HG03196 (cell line): ENCODE results near the gene TAF6L.
A peak's percentile ranks its signal among the peaks of the same experiment; 100 is the strongest.
"Not testable (repeated sequence)": the region's sequence is repeated elsewhere in the genome, so short reads cannot be mapped to it uniquely, and the experiment has no call there.

Experiments
- ATAC-seq: cut with Tn5 transposase; IDR thresholded peaks from one replicate; pipeline ENCODE4 v1.9.1; 2021; ENCODE audit not compliant: unreplicated experiment

TAF6L gene

DNA sequence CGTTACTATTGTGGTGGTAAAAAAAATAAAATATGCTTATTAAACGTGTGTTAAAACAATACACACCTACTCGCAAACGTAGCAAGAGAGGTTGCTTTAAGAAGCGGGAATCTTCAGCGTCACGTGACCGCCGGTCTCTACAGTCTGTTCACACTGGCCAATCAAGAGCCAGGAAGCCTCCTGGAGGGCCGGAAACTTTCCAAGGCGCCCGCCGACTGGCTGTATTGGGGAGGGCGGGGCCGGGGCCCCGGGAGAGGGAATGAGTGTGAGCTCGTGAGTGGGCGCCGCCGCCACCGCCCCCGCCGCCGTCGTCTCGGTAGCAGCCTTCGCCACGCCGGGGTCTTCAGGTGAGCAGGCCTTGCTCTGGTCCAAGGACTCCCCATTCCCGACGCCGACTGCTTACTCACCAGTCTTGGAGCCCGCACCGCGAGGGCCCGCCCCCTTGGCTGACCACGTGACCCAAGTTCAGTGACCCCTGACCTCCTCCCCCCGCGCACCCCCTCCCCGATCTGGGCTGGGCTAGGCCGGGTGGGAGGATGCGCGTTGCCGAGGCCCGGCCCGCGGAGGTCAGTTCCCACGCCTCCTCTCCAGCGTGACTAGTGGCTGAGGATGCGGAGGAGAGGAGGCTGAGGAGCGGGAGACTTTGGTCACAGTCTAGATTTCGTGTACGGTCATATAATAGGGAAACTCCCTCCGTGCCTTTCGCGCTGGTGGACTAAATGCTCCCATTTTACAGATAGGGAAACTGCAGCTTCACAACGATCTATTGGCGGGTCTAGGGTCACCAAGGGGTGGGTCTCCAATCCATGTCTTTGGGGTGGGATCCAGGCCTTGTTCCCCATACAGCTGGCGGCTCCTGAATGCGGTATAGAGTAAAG is at the start of gene TAF6L:
TAF6L (plus strand) TSS at position 253 of the 878 bp plus-strand sequence. CDS start 4,388 bp downstream, outside the sequence.
- peak; percentile 70 for ATAC-seq

GRCh38 chr11:62721994-62722393 is 49.2 kb upstream of the TAF6L start:
- no peak for ATAC-seq

GRCh38 chr11:62724171-62724570 is 47.0 kb upstream of the TAF6L start:
- ATAC-seq, result no peak

DNA sequence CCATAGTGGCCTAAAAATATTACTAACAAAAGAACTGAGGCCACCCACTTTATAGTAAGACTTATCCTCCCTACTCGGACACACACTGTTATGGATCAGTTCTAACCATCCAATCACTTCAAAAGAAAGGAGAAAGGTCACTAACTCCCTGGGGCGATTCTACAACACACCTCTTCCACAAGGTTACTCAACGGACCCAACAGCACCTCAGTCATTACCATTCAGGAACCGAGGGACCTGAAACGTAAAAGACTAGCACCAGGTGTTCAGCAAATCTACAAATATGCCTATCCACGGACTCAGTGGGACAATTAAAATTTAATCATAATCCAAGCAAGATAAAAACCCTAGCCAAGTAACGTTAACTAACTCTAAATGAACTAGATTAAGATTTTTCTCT is 45.5 kb upstream of the TAF6L start:
- no peak for ATAC-seq

DNA sequence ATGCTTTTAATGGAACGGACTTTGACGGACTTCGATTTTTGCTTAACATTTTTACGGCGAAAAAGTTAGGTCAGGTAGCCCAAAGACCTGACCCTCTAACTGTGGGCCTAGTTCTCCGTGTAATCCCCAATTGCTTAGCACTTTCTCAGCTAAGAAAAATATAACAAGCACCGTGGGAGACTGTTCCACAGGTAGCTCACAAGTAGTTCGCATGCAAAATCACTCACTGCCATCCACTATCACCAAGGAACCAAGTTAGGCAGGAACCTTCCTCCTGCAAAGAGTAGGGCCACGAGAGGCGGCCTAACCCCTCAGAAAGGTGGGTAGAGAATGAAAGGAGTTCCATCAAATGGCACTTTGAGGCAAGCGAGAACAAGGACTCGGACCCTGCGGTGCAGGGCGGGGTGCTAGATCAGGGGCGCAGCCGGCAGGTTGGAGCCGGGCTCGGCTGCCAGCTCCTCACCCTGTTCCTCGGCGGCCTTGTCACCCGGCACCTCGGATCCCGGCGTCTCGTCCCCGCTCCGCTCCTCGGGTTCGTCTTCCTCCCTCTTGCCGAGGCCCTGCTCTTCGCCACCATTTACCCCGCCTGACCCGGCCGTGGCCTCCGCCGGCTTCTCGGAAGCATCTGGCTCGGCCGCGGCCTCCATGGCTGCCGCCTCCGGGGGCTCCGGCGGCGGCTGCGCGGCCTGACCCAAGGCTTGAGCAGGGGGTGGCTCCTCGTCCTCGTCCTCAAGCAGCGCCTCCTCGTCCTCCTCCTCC is 44.9 kb upstream of the TAF6L start:
- peak; percentile 8 for ATAC-seq

GRCh38 chr11:62726915-62727164 is 44.4 kb upstream of the TAF6L start:
- no peak for ATAC-seq

DNA sequence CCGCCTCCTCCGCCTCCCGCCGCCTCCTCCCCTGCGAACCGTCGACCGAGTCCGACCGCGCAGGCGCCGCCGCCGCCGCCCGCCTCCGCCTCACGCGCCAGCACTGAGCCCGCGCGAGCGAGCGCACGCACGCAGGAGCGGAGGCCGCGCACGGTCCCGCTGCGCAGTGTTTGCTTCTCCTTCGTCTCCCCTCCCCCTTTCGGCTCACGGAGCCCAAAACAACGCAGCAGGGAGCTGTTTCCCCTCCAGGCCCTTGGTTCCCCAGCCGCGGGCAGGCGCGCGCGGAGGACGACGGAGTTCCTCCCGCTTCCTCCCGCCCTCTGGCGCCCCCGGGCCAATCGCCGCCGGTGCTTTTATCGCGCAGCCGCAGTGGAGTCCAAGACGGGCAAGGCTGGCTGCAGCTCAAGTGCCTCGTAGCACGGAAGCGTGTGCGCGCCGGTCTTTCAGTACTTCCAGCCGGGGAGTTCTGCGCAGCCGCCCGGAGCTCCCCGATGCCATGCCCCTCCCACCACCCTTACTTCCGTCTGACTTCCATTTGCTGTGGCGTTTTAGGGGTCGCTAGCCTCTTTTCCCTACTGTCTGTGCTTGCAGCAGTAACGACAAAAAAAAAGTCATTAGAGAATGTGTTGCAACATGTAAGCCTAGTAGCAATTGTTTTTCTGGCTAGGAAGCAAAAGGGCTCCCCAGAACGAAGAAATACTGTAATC is 43.9 kb upstream of the TAF6L start, which contains the start of gene HNRNPUL2:
HNRNPUL2 (minus strand) TSS at position 293 of the 707 bp plus-strand sequence. CDS start 301 bp downstream, outside the sequence.
- ATAC-seq, result peak; percentile 67

DNA sequence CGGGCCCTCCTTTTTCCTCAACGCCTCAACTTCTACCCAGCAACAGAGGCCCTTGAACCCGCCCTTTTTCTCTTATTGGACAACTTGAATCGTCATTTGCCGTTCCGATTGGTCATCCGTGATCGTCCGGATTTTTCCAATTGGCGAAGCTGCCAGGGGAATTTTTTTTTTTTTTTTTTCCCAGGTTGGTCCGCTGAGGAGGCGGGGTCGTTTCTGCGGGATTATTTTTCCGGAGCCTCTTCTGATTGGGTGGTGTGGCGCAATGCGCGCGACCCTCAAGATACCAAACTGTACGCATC is 43.4 kb upstream of the TAF6L start:
- peak; percentile 43 for ATAC-seq

DNA sequence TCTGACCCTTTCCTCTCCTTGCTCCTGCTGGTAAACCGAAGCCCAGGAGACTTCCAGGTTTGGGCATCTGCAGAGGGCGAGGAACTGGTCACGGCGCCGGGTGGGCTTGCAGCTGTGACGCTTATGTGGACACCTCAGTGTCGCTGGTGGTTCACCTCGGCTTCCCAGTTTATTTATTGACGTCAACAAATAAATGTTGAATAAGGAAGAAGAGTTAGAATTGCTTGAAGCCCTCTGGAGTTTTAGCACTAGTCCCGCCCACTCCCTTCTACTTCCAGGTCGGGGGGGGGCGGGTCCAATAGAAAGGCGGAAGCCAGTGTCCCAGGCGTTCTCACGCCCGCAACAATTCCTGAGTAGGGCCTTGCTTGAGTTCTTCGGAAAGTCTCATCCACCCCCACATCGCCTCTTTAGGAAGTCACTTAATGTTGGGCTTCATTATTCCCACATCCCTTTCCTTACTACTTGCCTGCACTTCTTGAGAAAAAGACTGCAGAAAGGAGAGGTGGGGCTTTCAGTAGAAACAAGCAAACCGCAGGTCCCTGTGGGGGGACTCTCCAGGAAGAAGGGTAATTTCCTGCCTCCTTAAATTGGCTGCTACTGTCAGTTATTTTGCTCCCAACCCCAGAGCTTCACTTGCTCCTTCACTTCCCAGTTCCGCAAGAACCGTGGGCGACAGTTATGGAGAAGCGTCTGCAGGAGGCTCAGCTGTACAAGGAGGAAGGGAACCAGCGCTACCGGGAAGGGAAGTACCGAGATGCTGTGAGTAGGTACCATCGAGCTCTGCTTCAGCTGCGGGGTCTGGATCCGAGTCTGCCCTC is 42.8 kb upstream of the TAF6L start, which contains the start of gene TTC9C:
TTC9C (plus strand) TSS at position 316 of the 818 bp plus-strand sequence; CDS start at position 679, 363 bp downstream.
- ATAC-seq, result peak; percentile 21

DNA sequence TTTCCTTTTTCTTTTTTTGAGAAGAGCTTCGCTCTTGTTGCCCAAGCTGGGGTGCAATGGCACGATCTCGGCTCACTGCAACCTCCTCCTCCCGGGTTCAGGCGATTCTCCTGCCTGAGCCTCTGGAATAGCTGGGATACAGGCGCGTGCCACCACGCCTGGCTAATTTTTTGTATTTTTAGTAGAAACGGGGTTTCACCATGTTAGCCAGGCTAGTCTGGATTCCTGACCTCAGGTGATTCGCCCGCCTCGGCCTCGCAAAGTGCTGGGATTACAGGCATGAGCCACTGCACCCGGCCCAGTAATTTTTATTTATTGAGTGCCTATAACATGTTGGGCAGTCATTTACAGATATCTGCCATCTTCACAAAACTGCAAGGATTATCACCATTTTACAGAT is 41.1 kb upstream of the TAF6L start:
- not testable (repeated sequence) for ATAC-seq

GRCh38 chr11:62732830-62733229 is 38.4 kb upstream of the TAF6L start:
- ATAC-seq, result no peak

- ATAC-seq, result no peak
Observed at GRCh38 chr11:62737196-62737595, 34.0 kb upstream of the TAF6L start.

DNA sequence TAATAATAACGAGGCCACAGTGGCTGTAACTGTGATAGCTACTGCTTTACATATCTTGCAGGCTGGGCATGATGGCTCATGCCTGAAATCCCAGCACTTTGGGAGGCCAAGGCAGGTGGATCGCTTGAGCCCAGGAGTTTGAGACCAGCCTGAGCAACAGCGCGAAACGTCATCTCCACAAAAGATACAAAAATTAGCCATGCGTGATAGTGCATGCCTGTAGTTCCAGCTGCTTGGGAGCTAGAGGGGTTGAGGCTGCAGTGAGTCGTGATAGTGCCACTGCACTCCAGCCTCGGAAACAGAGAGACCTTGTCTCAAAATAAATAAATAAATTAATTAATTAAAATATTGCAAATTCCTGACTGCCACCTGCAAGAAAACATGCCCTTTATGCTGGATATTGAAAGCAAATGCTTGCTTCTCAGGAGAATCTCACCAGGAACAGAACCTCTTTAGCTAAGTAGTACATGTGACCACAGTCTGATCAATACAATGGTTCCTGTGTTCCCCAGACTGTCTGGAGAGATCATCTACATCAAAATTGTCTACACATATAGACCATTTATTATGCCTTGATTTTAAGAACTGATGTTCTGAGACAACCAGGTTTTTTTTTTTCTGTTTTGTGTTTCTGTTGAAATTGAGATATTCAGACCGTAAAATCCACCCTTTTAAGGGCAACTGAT is 23.6 kb upstream of the TAF6L start:
- ATAC-seq, result no peak

DNA sequence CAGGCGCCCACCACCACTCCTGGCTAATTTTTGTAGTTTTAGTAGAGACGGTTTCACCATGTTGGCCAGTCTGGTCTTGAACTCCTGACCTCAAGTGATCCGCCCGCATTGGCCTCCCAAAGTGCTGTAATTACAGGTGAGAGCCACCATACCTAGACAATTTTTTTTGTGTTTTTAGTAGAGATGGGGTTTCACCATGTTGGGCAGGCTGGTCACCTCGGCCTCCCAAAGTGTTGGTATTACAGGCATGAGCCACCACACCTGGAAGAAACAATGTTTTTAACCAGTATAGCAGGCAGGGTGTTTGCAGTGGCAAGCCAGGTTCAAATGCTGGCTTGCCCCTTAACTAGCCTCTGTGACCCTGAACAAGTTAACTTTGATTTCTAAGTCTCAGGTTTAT is 21.3 kb upstream of the TAF6L start:
- ATAC-seq, result not testable (repeated sequence)

DNA sequence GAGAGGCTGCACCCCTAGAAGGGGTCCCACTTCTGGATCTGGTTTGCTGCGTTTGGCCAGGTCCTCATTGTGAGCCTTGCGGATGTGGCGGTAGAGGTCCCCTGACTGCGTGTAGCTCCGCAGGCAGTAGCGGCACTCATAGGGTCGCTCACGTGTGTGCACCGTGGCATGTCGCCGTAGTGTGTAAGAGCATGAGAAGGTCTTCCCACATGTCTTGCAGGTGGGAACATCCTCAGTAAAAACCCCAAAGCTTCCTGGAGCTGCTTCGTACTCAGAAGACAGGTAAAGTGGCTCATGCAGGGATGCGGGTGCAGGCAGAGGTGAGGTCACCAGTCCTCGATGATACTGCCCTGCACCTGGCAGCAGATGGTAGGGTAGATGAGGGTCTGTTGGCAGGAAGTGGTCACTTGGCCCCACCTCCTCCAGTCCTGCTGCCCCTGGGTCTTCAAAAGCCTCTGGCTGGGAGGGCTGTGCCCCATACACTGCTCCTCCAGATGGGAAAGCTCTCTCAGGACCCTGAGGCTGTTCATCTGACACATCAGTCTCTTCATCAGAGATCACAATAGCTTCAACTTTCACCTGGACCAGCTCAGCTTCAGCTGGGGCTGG is 18.9 kb upstream of the TAF6L start:
- no peak for ATAC-seq

GRCh38 chr11:62752994-62753735 is 18.0 kb upstream of the TAF6L start:
- ATAC-seq, result peak; percentile 1

DNA sequence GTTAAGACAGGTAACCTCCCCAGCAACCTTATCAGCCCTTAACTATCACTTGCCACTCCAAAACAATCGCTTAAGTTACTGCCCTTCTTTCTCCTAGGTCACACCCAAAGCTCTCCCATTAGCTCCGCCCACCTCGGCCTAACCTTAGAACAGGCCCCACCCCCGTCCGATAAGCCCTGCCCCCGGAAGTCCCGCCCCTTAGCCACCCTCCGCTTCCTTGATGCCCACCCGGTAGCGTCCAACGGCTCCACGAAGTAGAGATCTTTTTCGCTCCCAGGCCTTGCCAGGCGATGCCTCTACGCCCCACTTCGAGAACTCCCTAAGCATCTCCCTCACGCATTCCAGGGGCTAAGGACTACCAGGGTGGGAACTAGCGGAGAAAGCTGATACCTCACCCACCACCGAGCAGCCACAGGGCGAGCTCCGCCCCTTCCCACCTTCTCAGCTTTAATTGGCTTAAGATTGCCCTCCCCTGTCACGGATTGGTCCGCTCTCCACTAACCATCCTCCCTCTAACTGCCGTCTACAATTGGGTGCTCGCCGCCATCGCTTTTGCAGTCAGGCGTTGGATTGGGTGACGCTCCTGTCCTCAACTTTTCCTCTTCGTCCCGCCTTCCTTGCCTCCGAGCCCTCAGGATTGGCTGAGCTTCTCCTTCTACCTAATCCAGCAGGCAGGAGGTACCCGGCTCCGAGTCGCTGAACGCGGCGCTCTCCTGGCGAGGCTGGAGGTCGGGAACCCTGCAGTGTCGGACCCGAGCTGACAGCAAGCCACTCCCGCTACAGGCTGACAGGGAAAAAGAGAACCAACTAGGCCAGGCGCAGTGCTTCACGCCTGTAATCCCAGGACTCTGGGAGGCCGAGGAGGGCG is 17.2 kb upstream of the TAF6L start, which contains the start of gene ZBTB3:
ZBTB3 (minus strand) TSS at position 425 of the 868 bp plus-strand sequence. CDS start 496 bp downstream, outside the sequence.
- peak; percentile 92 for ATAC-seq

- ATAC-seq, result no peak
Observed at GRCh38 chr11:62755086-62755615, 16.0 kb upstream of the TAF6L start.
